ENCODE results near the gene GYG2. TPM values are rescaled to one million over a fixed set of nuclear protein-coding genes. Genes with fewer than 3 reads are reported as not detected.
"Not testable (repeated sequence)": the region's sequence is repeated elsewhere in the genome, so short reads cannot be mapped to it uniquely, and the experiment has no call there.

GYG2 gene
- total RNA-seq, 1 experiment from 2014 or later = 0.58 TPM

- no peaks in the 10 kb centered on the region for H4K20me1 ChIP-seq (ENCODE audit: low read length)
Measured at GRCh38 chrX:2892816-2893215, 64.1 kb downstream of the GYG2 start.

GRCh38 chrX:2894885-2895292 is 66.2 kb downstream of the GYG2 start:
- no peaks in the 10 kb centered on the region for H3K36me3 ChIP-seq (ENCODE audit: low read depth, low read length)
- no peak overlapping the region for H3K9ac ChIP-seq (ENCODE audit: low read length)
- no peaks in the 10 kb centered on the region for H3F3A ChIP-seq (ENCODE audit: low read length, unreplicated experiment)
- DNase-seq = peak; percentile 7
- no peaks in the 10 kb centered on the region for H3K79me2 ChIP-seq (ENCODE audit: low read length)
- no peak overlapping the region for H3K4me3 ChIP-seq (ENCODE audit: low read length)
- POLR2A ChIA-PET (ENCODE audit: unreplicated experiment) = no interaction called here
- no peaks in the 10 kb centered on the region for H3K9me2 ChIP-seq (replicated peaks; ENCODE audit: low read length)
- no peak overlapping the region for H2AFZ ChIP-seq (ENCODE audit: low read length)
- CTCF ChIA-PET = no interaction called here
- H3K27me3 ChIP-seq (ENCODE audit: low read length) = no peaks in the 10 kb centered on the region
- H3K27ac ChIP-seq (ENCODE audit: low read length) = no peak overlapping the region
- intact Hi-C loops (cut with micrococcal nuclease) = no loop called here
- no peaks in the 10 kb centered on the region for H3K9me3 ChIP-seq (ENCODE audit: low read length)
- peaks cover 24% of the 10 kb centered on the region for H3K4me1 ChIP-seq (ENCODE audit: insufficient read depth, low read length)
- no TSS peak for BruUV-seq (replicated peaks)
- H3K4me2 ChIP-seq (ENCODE audit: low read length) = no peak overlapping the region
- H4K20me1 ChIP-seq (ENCODE audit: low read length) = no peaks in the 10 kb centered on the region
- no peak for TF ChIP-seq EZH2 (IDR thresholded peaks at IDR 0.05; ENCODE audit: low read length, unreplicated experiment)
- no peak for TF ChIP-seq EZH2phosphoT487 (IDR thresholded peaks at IDR 0.05; ENCODE audit: borderline replicate concordance, low read length)
- TF ChIP-seq CTCF (conservative IDR thresholded peaks at IDR 0.05; ENCODE audit: low read depth, low read length) = no peak
- ATAC-seq = no peak

More at GRCh38 chrX:2892816-2893215, 64.1 kb downstream of the GYG2 start:
- no peak overlapping the region for H3K4me3 ChIP-seq (ENCODE audit: low read length)
- no peak for TF ChIP-seq CTCF (conservative IDR thresholded peaks at IDR 0.05; ENCODE audit: low read depth, low read length)
- TF ChIP-seq EZH2 (IDR thresholded peaks at IDR 0.05; ENCODE audit: low read length, unreplicated experiment) = no peak
- TF ChIP-seq EZH2phosphoT487 (IDR thresholded peaks at IDR 0.05; ENCODE audit: borderline replicate concordance, low read length) = no peak
- no peaks in the 10 kb centered on the region for H3K9me3 ChIP-seq (ENCODE audit: low read length)
- CTCF ChIA-PET = interaction anchor here (0.6 kb wide), 1 partner anchor 740 kb away, joined by 3 read pairs; no protein-coding TSS in a partner anchor
- no peaks in the 10 kb centered on the region for H3K27me3 ChIP-seq (ENCODE audit: low read length)
- H3K27ac ChIP-seq (ENCODE audit: low read length) = no peak overlapping the region
- ATAC-seq = no peak
- H3F3A ChIP-seq (ENCODE audit: low read length, unreplicated experiment) = no peaks in the 10 kb centered on the region
- intact Hi-C loops (cut with micrococcal nuclease) = no loop called here
- POLR2A ChIA-PET (ENCODE audit: unreplicated experiment) = no interaction called here
- H2AFZ ChIP-seq (ENCODE audit: low read length) = no peak overlapping the region
- H3K36me3 ChIP-seq (ENCODE audit: low read depth, low read length) = no peaks in the 10 kb centered on the region
- no peaks in the 10 kb centered on the region for H3K9me2 ChIP-seq (replicated peaks; ENCODE audit: low read length)
- no peak overlapping the region for H3K9ac ChIP-seq (ENCODE audit: low read length)
- BruUV-seq (replicated peaks) = no TSS peak
- DNase-seq = no peak
- no peak overlapping the region for H3K4me2 ChIP-seq (ENCODE audit: low read length)
- no peaks in the 10 kb centered on the region for H3K79me2 ChIP-seq (ENCODE audit: low read length)
- peaks cover 7% of the 10 kb centered on the region for H3K4me1 ChIP-seq (ENCODE audit: insufficient read depth, low read length)

DNA sequence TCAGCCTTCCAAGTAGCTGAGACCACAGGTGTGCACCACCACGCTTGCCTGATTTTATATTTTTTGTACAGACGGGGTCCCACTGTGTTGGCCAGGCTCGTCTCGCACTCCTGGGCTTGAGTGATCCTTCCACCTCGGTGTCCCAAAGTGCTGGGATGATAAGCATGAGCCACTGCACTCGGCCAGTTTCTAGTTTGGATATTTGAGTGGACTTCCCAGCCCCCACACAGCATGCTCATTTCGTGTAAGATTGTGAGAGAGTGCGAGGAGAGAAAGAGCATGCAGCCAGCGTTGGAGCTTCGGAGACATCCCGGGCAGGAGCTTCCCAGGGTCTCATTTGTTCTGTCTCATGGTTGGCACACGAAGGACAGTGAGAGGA is 68.6 kb downstream of the GYG2 start:
- no peaks in the 10 kb centered on the region for H3K79me2 ChIP-seq (ENCODE audit: low read length)
- peak overlapping the region; percentile 46 for H3K27ac ChIP-seq (ENCODE audit: low read length)
- no TSS peak for BruUV-seq (replicated peaks)
- no peak for TF ChIP-seq CTCF (conservative IDR thresholded peaks at IDR 0.05; ENCODE audit: low read depth, low read length)
- no peak for TF ChIP-seq EZH2 (IDR thresholded peaks at IDR 0.05; ENCODE audit: low read length, unreplicated experiment)
- TF ChIP-seq EZH2phosphoT487 (IDR thresholded peaks at IDR 0.05; ENCODE audit: borderline replicate concordance, low read length) = no peak
- no peaks in the 10 kb centered on the region for H4K20me1 ChIP-seq (ENCODE audit: low read length)
- ATAC-seq (no peak), DNase-seq (peak; percentile 6)
- no peaks in the 10 kb centered on the region for H3K36me3 ChIP-seq (ENCODE audit: low read depth, low read length)
- H3K9me2 ChIP-seq (replicated peaks; ENCODE audit: low read length) = no peaks in the 10 kb centered on the region
- CTCF ChIA-PET = no interaction called here
- intact Hi-C loops (cut with micrococcal nuclease) = no loop called here
- no peaks in the 10 kb centered on the region for H3F3A ChIP-seq (ENCODE audit: low read length, unreplicated experiment)
- peak overlapping the region; percentile 84 for H3K4me2 ChIP-seq (ENCODE audit: low read length)
- peaks cover 24% of the 10 kb centered on the region for H3K4me1 ChIP-seq (ENCODE audit: insufficient read depth, low read length)
- no peaks in the 10 kb centered on the region for H3K27me3 ChIP-seq (ENCODE audit: low read length)
- H3K4me3 ChIP-seq (ENCODE audit: low read length) = peak overlapping the region; percentile 27; the same call in 1 of the 2 replicates
- H3K9me3 ChIP-seq (ENCODE audit: low read length) = no peaks in the 10 kb centered on the region
- POLR2A ChIA-PET (ENCODE audit: unreplicated experiment) = no interaction called here
- 0 out of 2 replicates have a peak overlapping the region, but pooled peaks have one; percentile 15 for H3K9ac ChIP-seq (ENCODE audit: low read length)
- peak overlapping the region; percentile 67; the same call in 1 of the 2 replicates for H2AFZ ChIP-seq (ENCODE audit: low read length)

GRCh38 chrX:2897690-2898623 is 69.2 kb downstream of the GYG2 start:
- POLR2A ChIA-PET (ENCODE audit: unreplicated experiment); H3K9me3 ChIP-seq (ENCODE audit: low read length); BruUV-seq (replicated peaks); H3K27me3 ChIP-seq (ENCODE audit: low read length); H3K36me3 ChIP-seq (ENCODE audit: low read depth, low read length); H3K79me2 ChIP-seq (ENCODE audit: low read length); H4K20me1 ChIP-seq (ENCODE audit: low read length); H3K9me2 ChIP-seq (replicated peaks; ENCODE audit: low read length); intact Hi-C loops (cut with micrococcal nuclease); H3F3A ChIP-seq (ENCODE audit: low read length, unreplicated experiment); CTCF ChIA-PET: not testable (repeated sequence)
- Histone ChIP-seq H2AFZ (ENCODE audit: low read length) (peak overlapping the region; percentile 67), H3K27ac (ENCODE audit: low read length) (peak overlapping the region; percentile 79), H3K9ac (ENCODE audit: low read length) (peak overlapping the region; percentile 52), H3K4me1 (ENCODE audit: insufficient read depth, low read length) (peaks cover 24% of the 10 kb centered on the region), H3K4me2 (ENCODE audit: low read length) (peak overlapping the region; percentile 84), H3K4me3 (ENCODE audit: low read length) (peak overlapping the region; percentile 57)
- DNase-seq = peak; percentile 72
- ATAC-seq = peak; percentile 73

Data from PC-3 (cell line).